CD14-positive monocyte (primary cell): Measurements from ENCODE around the gene PNPO. TPM values are rescaled to one million over a fixed set of nuclear protein-coding genes. Genes with fewer than 3 reads are reported as not detected.
"Not testable (repeated sequence)": the region's sequence is repeated elsewhere in the genome, so short reads cannot be mapped to it uniquely, and the experiment has no call there.

Experiments used
- DNase-seq, 3 donors: peaks; one replicate each; pipeline ENCODE4 v3.0.0-alpha.2; 2011 to 2022
- H2AFZ ChIP-seq: 2 replicates; pipeline ENCODE4 v1.6.0; 2012; ENCODE audit warnings: mild to moderate bottlenecking, low read depth, low read length, inconsistent platforms; ENCODE audit not compliant: insufficient read depth, poor library complexity, severe bottlenecking
- H3K27ac ChIP-seq, 2 donors: 1 replicate in 1 of 2; 2 replicates in 1 of 2; pipeline ENCODE4 v1.5.1; 2012 to 2013; ENCODE audit warnings: low read length in 2 of 2, control low read depth in 1 of 2, inconsistent platforms in 1 of 2, low read depth in 1 of 2, mild to moderate bottlenecking in 1 of 2
- H3K27me3 ChIP-seq, 2 donors: one replicate each; pipeline versions ENCODE4 v1.6.0 to v1.6.1; 2011 to 2013; ENCODE audit warnings: low read length in 2 of 2; ENCODE audit not compliant: control insufficient read depth in 2 of 2, insufficient read depth in 2 of 2
- H3K36me3 ChIP-seq, 2 donors: replicated peaks in 1 of 2; 1 replicate in 1 of 2; 2 replicates in 1 of 2; pipeline versions ENCODE4 v1.5.1 to v1.6.1; 2012 to 2013; ENCODE audit warnings: low read length in 2 of 2, control low read depth in 1 of 2, inconsistent platforms in 1 of 2, mild to moderate bottlenecking in 1 of 2; ENCODE audit not compliant: insufficient read depth in 2 of 2, control insufficient read depth in 1 of 2
- H3K4me1 ChIP-seq, 2 donors: 1 replicate in 1 of 2; 2 replicates in 1 of 2; pipeline versions ENCODE4 v1.5.1 to v1.6.1; 2012 to 2013; ENCODE audit warnings: low read length in 2 of 2, control low read depth in 1 of 2, inconsistent platforms in 1 of 2, mild to moderate bottlenecking in 1 of 2, moderate library complexity in 1 of 2; ENCODE audit not compliant: insufficient read depth in 2 of 2, control insufficient read depth in 1 of 2
- H3K4me2 ChIP-seq: replicated peaks from 2 replicates; pipeline ENCODE3; 2012; ENCODE audit warnings: low read length, moderate library complexity, mild to moderate bottlenecking; ENCODE audit not compliant: poor library complexity, severe bottlenecking; ENCODE audit errors: extremely low read depth
- H3K4me3 ChIP-seq, 3 experiments: fragments of 200-600 bp in 1 of 3; sonication (generic) in 1 of 3; replicated peaks in 1 of 3; 1 replicate in 2 of 3; 2 replicates in 1 of 3; pipeline ENCODE4 v1.5.1; 2011 to 2013; ENCODE audit warnings: low read length in 3 of 3, mild to moderate bottlenecking in 3 of 3, control low read depth in 2 of 3, low read depth in 2 of 3, inconsistent platforms in 1 of 3, moderate library complexity in 1 of 3
- H3K79me2 ChIP-seq: 2 replicates; pipeline ENCODE4 v1.6.0; 2012; ENCODE audit warnings: mild to moderate bottlenecking, control low read depth, inconsistent platforms, low read length, moderate library complexity; ENCODE audit not compliant: insufficient read depth
- H3K9ac ChIP-seq: 2 replicates; pipeline ENCODE4 v1.6.0; 2017; ENCODE audit warnings: low read length, mild to moderate bottlenecking; ENCODE audit not compliant: insufficient read depth, poor library complexity, severe bottlenecking
- H3K9me3 ChIP-seq, 2 donors: replicated peaks in 1 of 2; 1 replicate in 1 of 2; 2 replicates in 1 of 2; pipeline versions ENCODE4 v1.5.1 to v1.6.1; 2012 to 2013; ENCODE audit warnings: low read length in 2 of 2, control low read depth in 1 of 2; ENCODE audit not compliant: control insufficient read depth in 1 of 2, insufficient read depth in 1 of 2
- H4K20me1 ChIP-seq: 2 replicates; pipeline ENCODE4 v1.6.0; 2012; ENCODE audit warnings: mild to moderate bottlenecking, low read length, control low read depth, moderate library complexity; ENCODE audit not compliant: insufficient read depth
- H3K27ac Mint-ChIP-seq, 7 donors: one replicate each; pipeline ENCODE4 v1.8.0; 2020; ENCODE audit warnings: mild to moderate bottlenecking in 7 of 7, mixed read lengths in 7 of 7, moderate library complexity in 6 of 7, inconsistent platforms in 2 of 7
- H3K27me3 Mint-ChIP-seq, 3 donors: one replicate each; pipeline ENCODE4 v1.8.0; 2021 to 2022; ENCODE audit warnings: low read depth in 3 of 3, mild to moderate bottlenecking in 3 of 3, mixed read lengths in 3 of 3, moderate library complexity in 3 of 3, inconsistent platforms in 1 of 3
- H3K36me3 Mint-ChIP-seq, 2 donors: one replicate each; pipeline ENCODE4 v1.8.0; 2020; ENCODE audit warnings: mixed read lengths in 2 of 2, inconsistent platforms in 1 of 2, mild to moderate bottlenecking in 1 of 2
- H3K4me1 Mint-ChIP-seq: one replicate; pipeline ENCODE4 v1.8.0; 2020; ENCODE audit warnings: mild to moderate bottlenecking, mixed read lengths
- H3K4me3 Mint-ChIP-seq, 2 donors: one replicate each; pipeline ENCODE4 v1.8.0; 2020; ENCODE audit warnings: mild to moderate bottlenecking in 2 of 2, mixed read lengths in 2 of 2, moderate library complexity in 1 of 2
- H3K9me3 Mint-ChIP-seq, 7 donors: one replicate each; pipeline ENCODE4 v1.8.0; 2020 to 2022; ENCODE audit warnings: mixed read lengths in 7 of 7, mild to moderate bottlenecking in 6 of 7, moderate library complexity in 6 of 7, inconsistent platforms in 2 of 7
- CTCF ChIP-seq: fragments of 200-600 bp; IDR thresholded peaks from one replicate; pipeline ENCODE4 v1.8.0; 2022; ENCODE audit warnings: antibody characterized with exemption, mild to moderate bottlenecking
- WGBS: methylation state at CpG from one replicate; pipeline ENCODE4 v1.1.5; 2013; ENCODE audit warnings: missing lambda C conversion rate; ENCODE audit not compliant: insufficient coverage; 5-methylcytosine and 5-hydroxymethylcytosine counted together
- intact Hi-C, 2 donors: fragments of 100-400 bp; cut with micrococcal nuclease; formaldehyde crosslinking; loops; one replicate each; pipeline versions ENCODE4 v1.15.0 to v1.15.1; 2023
- polyA plus RNA-seq, 3 donors: library from polyadenylated mRNA; depleted of rRNA in 1 of 3; unstranded in 2 of 3; stranded (reverse) in 1 of 3; fragments of 300-500 nt in 2 of 3; fragments of >200 nt in 1 of 3; fragmentation: Illumina TruSeq in 2 of 3; gene quantifications; 1 replicate in 2 of 3; 2 replicates in 1 of 3; pipeline ENCODE4 v1.2.3, GENCODE V29; 2012 to 2021

The PNPO gene
- polyA plus RNA-seq, 3 donors: 13.2 to 34.2 (median 29.7) TPM

DNA sequence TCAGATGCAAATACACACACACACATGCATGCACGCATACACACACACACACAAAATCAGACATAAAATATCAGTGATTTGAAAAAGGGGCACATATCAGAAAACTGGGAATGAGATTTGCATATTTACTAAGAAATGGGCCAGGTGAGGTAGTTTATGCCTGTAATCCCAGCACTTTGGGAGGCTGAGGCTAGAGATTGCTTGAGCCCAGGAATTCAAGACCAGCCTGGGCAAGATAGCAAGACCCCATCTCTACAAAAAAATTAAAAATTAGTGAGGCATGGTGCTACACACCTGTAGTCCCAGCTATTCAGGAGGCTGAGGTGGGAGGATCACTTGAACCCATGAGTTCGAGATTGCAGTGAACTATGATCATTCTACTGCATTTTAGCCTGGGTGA lies 22.4 kb upstream of the PNPO start:
- H3K4me1 Mint-ChIP-seq: peaks cover 20% of the 10 kb centered on the region
- H3K4me3 Mint-ChIP-seq: no peak overlapping the region
- intact Hi-C loops: no loop called here
- H3K9me3 Mint-ChIP-seq: no peaks in the 10 kb centered on the region
- H4K20me1 ChIP-seq: peaks cover 24% of the 10 kb centered on the region
- H2AFZ ChIP-seq: no peak overlapping the region
- no peak for DNase-seq
- no CpG with 5 or more reads among the region's 2 CpGs for WGBS
- H3K27me3 Mint-ChIP-seq: peaks cover 0 to 3% (median 2%) of the 10 kb centered on the region in 3 donors
- no peaks in the 10 kb centered on the region for H3K9me3 ChIP-seq
- no peak overlapping the region for H3K4me3 ChIP-seq
- no peak overlapping the region for H3K4me2 ChIP-seq
- H3K9ac ChIP-seq: no peak overlapping the region
- no peaks in the 10 kb centered on the region for H3K79me2 ChIP-seq
- no peaks in the 10 kb centered on the region for H3K27me3 ChIP-seq
- TF ChIP-seq CTCF: no peak
- no peak overlapping the region for H3K27ac ChIP-seq
- no peak overlapping the region for H3K27ac Mint-ChIP-seq
- peaks cover 57 to 74% of the 10 kb centered on the region in 2 donors for H3K36me3 Mint-ChIP-seq
- peaks cover 45 to 56% of the 10 kb centered on the region in 2 donors for H3K36me3 ChIP-seq
- peaks cover 12 to 15% of the 10 kb centered on the region in 2 donors for H3K4me1 ChIP-seq

DNA sequence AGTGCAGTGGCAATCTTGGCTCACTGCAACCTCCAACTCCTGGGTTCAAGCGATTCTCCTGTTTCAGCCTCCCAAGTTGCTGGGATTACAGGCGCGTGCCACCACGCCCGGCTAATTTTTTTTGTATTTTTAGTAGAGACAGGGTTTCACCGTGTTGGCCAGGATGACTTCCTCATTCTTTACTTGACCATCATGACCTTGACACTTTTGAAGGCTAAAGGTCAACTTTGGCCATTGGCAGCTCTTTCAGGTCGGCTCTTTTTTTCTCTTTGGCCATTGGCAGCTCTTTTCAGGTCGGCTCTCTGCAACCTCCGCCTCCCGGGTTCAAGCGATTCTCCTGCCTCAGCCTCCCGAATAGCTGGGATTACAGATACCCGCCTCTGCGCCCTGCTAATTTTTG lies 21.5 kb upstream of the PNPO start:
- H3K27me3 ChIP-seq, H3K27ac ChIP-seq, intact Hi-C loops, H3K9me3 Mint-ChIP-seq, H3K4me2 ChIP-seq, H3K9me3 ChIP-seq, H3K4me3 Mint-ChIP-seq, H2AFZ ChIP-seq, H3K4me3 ChIP-seq, H3K27me3 Mint-ChIP-seq, H3K79me2 ChIP-seq, DNase-seq, H3K9ac ChIP-seq: not testable (repeated sequence)
- peaks cover 20% of the 10 kb centered on the region for H3K4me1 Mint-ChIP-seq
- Histone ChIP-seq H3K36me3 (peaks cover 51 to 65% of the 10 kb centered on the region in 2 donors), H3K4me1 (peaks cover 12 to 15% of the 10 kb centered on the region in 2 donors), H4K20me1 (peaks cover 18% of the 10 kb centered on the region)
- peaks cover 61 to 76% of the 10 kb centered on the region in 2 donors for H3K36me3 Mint-ChIP-seq
- peak overlapping the region in 1 of 7 donors; percentile 66 for H3K27ac Mint-ChIP-seq
- 96% methylated on average over 9 of the region's 14 CpGs for WGBS
